HFFc6 (cell line): ENCODE results near the gene GLI3. TPM values are rescaled to one million over a fixed set of nuclear protein-coding genes. Genes with fewer than 3 reads are reported as not detected.

ENCODE experiments used
- DNase-seq: peaks from one replicate; pipeline ENCODE4 v3.0.0-alpha.2; 2018
- H3K27ac Mint-ChIP-seq: 2 replicates; pipeline ENCODE4 v1.8.0; 2020; ENCODE audit warnings: mild to moderate bottlenecking, mixed read lengths
- H3K27me3 Mint-ChIP-seq: 2 replicates; pipeline ENCODE4 v1.8.0; 2021; ENCODE audit warnings: mild to moderate bottlenecking, moderate library complexity, mixed read lengths; ENCODE audit not compliant: insufficient read depth
- H3K36me3 Mint-ChIP-seq: 2 replicates; pipeline ENCODE4 v1.8.0; 2021; ENCODE audit warnings: low read depth, mixed read lengths
- H3K4me1 Mint-ChIP-seq: 2 replicates; pipeline ENCODE4 v1.8.0; 2020; ENCODE audit warnings: low read depth, mixed read lengths
- H3K4me3 Mint-ChIP-seq: 2 replicates; pipeline ENCODE4 v1.8.0; 2020; ENCODE audit warnings: mild to moderate bottlenecking, moderate library complexity, mixed read lengths
- H3K9me3 Mint-ChIP-seq: 2 replicates; pipeline ENCODE4 v1.8.0; 2020; ENCODE audit warnings: mild to moderate bottlenecking, mixed read lengths
- total RNA-seq, 6 experiments: library from RNA; stranded (reverse); fragmentation: NEBNext Ultra II Directional; extraction: Animal tissue kit (Norgen Biotek cat#: 25700); gene quantifications; 2 replicates in 1 of 6; 3 replicates in 5 of 6; pipeline ENCODE4 v1.2.3, GENCODE V29; 2021
- TF ChIP-seq, protein P1 (sequence below): fragments of 200-600 bp; sonication (generic); IDR thresholded peaks from 2 replicates; pipeline ENCODE4 v1.5.0; 2021; ENCODE audit warnings: antibody characterized with exemption, mild to moderate bottlenecking

Gene GLI3
- total RNA-seq, 6 experiments from 2014 or later = 12.5 to 23.0 (median 21.7) TPM

- peaks cover 7% of the 10 kb centered on the region; the same call in 1 of the 2 replicates for H3K4me1 Mint-ChIP-seq
- no peak overlapping the region for H3K4me3 Mint-ChIP-seq
- no peak for DNase-seq
- TF ChIP-seq, protein P1, sequence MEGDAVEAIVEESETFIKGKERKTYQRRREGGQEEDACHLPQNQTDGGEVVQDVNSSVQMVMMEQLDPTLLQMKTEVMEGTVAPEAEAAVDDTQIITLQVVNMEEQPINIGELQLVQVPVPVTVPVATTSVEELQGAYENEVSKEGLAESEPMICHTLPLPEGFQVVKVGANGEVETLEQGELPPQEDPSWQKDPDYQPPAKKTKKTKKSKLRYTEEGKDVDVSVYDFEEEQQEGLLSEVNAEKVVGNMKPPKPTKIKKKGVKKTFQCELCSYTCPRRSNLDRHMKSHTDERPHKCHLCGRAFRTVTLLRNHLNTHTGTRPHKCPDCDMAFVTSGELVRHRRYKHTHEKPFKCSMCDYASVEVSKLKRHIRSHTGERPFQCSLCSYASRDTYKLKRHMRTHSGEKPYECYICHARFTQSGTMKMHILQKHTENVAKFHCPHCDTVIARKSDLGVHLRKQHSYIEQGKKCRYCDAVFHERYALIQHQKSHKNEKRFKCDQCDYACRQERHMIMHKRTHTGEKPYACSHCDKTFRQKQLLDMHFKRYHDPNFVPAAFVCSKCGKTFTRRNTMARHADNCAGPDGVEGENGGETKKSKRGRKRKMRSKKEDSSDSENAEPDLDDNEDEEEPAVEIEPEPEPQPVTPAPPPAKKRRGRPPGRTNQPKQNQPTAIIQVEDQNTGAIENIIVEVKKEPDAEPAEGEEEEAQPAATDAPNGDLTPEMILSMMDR = no peak
- no peaks in the 10 kb centered on the region for H3K9me3 Mint-ChIP-seq
- no peak overlapping the region for H3K27ac Mint-ChIP-seq
- peaks cover 17% of the 10 kb centered on the region for H3K36me3 Mint-ChIP-seq
- no peaks in the 10 kb centered on the region; the same call in none of the 2 replicates for H3K27me3 Mint-ChIP-seq
Measured at GRCh38 chr7:42049761-42050160, 187.2 kb downstream of the GLI3 start.

DNA sequence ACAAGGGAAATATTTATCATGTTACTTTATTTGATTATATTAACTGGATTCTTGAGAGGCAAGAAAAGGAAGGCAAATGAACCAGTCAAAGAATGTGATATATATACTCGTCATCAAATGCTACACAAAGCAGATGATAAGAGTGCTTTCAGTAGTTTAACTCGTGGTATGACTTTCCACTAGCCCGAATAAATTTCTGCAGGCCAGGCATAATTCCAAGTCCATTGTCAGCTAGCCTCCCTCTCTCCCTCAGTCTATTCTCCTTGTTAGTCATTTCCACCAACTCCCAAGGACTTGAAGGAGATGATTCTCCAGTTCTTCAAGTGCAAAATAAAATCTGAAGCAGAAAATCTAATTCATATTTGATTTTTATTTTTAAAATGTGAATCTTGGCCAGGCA lies 190.5 kb downstream of the GLI3 start:
- TF ChIP-seq, protein P1 = no peak
- no peak overlapping the region for H3K27ac Mint-ChIP-seq
- no peak for DNase-seq
- peaks cover 23% of the 10 kb centered on the region for H3K36me3 Mint-ChIP-seq
- no peaks in the 10 kb centered on the region; the same call in 1 of the 2 replicates for H3K27me3 Mint-ChIP-seq
- H3K4me3 Mint-ChIP-seq = no peak overlapping the region
- no peaks in the 10 kb centered on the region for H3K4me1 Mint-ChIP-seq
- H3K9me3 Mint-ChIP-seq = no peaks in the 10 kb centered on the region

DNA sequence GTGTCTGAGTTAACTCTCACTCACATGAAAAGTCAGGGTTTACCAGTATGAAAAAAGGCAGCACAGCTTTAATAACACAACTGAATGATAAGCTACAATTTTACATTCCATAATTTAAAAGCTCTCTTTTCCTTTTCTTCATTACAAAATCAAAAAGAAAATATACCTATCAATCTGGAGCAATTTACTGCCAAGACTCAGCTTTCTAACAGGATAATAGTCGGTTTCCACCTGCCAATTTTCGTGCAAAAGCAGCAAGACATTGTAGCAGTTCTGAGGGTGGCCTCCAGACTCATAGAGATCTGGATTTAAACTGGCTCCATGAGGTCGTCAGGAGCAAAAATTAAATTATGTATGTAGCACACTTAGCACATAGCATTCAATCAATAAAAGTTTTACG lies 191.0 kb downstream of the GLI3 start:
- Mint-ChIP-seq H3K27me3 (no peaks in the 10 kb centered on the region; the same call in 1 of the 2 replicates), H3K4me1 (no peaks in the 10 kb centered on the region), H3K9me3 (no peaks in the 10 kb centered on the region), H3K36me3 (peaks cover 23% of the 10 kb centered on the region), H3K4me3 (no peak overlapping the region), H3K27ac (no peak overlapping the region)
- DNase-seq = no peak
- TF ChIP-seq, protein P1 = no peak

DNA sequence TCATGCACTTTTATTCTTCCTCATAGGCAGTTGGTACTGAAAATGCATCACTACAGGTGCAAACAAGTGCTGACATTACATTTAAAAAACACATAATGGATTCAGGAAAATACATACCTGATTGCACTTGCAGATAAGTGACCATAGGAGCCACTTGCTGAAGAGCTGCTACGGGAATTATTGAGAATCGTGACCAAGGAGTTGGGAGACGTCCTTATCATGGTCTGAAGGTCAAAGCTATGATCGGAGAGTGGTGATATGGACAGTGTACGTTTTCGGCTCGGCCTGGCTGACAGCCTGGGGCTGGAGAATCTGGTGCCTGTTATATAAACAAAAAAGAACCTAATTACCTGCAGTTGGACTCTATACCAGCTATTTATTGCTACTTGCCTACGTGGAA lies 197.1 kb downstream of the GLI3 start:
- DNase-seq = no peak
- Mint-ChIP-seq H3K9me3 (no peaks in the 10 kb centered on the region), H3K4me3 (no peak overlapping the region), H3K36me3 (peaks cover 12% of the 10 kb centered on the region), H3K27ac (no peak overlapping the region), H3K4me1 (no peaks in the 10 kb centered on the region), H3K27me3 (no peaks in the 10 kb centered on the region)
- TF ChIP-seq, protein P1 = no peak

DNA sequence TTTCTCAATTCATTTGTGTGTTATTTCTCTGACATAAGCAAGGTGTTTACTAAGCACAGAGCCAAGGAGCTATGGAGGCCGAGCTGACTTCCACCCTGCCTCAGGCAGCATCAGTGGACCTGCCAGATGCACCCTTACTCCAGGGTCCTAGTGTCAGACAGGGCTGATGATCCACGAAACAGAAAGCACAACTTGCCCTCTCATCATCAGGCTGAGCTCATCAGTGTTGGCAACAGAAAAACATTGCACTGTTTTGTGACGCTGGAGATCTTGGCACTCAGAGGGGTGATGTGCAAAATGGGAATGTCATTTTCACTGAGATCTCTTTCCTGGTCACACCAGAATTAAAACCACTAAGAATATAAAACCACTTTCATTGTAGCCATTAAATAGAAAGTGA lies 201.8 kb downstream of the GLI3 start:
- TF ChIP-seq, protein P1 = no peak
- Mint-ChIP-seq H3K36me3 (peaks cover 7% of the 10 kb centered on the region), H3K27ac (no peak overlapping the region), H3K4me1 (no peaks in the 10 kb centered on the region), H3K4me3 (no peak overlapping the region), H3K27me3 (peaks cover 2% of the 10 kb centered on the region), H3K9me3 (no peaks in the 10 kb centered on the region)
- DNase-seq = no peak

DNA sequence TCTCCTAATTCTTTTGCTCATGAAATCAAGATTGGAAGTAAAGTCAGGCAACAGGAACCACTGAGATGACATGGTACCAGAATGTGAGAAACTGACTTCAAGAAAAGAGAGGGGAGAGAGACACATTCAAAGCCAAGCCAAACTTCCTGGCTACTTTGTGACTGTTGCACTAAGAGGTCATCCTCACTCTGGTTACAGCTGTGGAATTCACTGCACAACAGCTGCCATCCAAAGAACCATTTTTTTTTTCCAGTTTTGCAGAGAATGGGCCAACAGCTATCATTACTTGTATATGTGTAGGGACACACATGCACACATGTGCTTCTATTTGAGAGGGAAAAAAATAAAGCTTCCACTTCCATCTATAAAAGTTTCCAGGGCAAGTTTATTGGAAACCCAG lies 203.5 kb downstream of the GLI3 start:
- peaks cover 14% of the 10 kb centered on the region for H3K36me3 Mint-ChIP-seq
- H3K4me1 Mint-ChIP-seq = no peaks in the 10 kb centered on the region

More for the DNA sequence above, 203.5 kb downstream of the GLI3 start:
- TF ChIP-seq, protein P1 = no peak
- DNase-seq = no peak
- no peak overlapping the region for H3K27ac Mint-ChIP-seq
- no peak overlapping the region for H3K4me3 Mint-ChIP-seq
- H3K9me3 Mint-ChIP-seq = no peaks in the 10 kb centered on the region
- H3K27me3 Mint-ChIP-seq = peaks cover 2% of the 10 kb centered on the region
